Measurements from ENCODE around the gene B3GNT5. TPM values are rescaled to one million over a fixed set of nuclear protein-coding genes. Genes with fewer than 3 reads are reported as not detected.

Gene B3GNT5
- total and polyA plus RNA-seq, 2 donors (not counting 3 experiments of a cell fraction or from before 2014, with no cell fraction given) = 4.1 to 25.6 TPM

DNA sequence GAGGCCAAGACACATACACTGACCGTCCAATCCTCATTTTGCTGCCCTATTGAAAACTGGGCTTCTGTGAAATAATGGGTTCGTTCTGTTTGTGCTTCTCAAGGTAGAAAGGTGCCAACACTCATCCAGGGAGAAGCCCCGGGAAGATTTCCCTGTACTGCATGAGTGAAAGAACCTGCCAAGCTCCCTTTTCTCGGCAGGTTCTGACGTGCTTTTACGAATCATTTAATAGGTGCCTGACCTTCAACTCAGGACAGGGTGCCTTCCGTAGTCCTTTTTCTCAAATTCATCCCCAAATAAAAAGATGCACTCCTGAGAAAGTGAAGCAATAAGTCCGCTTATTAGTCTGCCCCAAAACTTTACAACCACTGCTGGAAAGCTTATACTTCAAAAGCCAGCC lies 64.2 kb downstream of the B3GNT5 start:
- Histone ChIP-seq H3K9me3 (replicated peaks; ENCODE audit: control insufficient read depth, insufficient read depth, low read length) (no peaks in the 10 kb centered on the region), H3K4me2 (ENCODE audit: insufficient read depth, low read length) (no peak overlapping the region), H2AFZ (ENCODE audit: low read depth, low read length) (no peak overlapping the region), H4K20me1 (replicated peaks; ENCODE audit: control insufficient read depth, extremely low read depth, insufficient read depth, low read length) (no peaks in the 10 kb centered on the region), H3K4me1 (ENCODE audit: control insufficient read depth, extremely low read depth, insufficient read depth, low read length) (no peaks in the 10 kb centered on the region), H3K9ac (replicated peaks; ENCODE audit: extremely low read depth, insufficient read depth, low read length) (no peak overlapping the region), H3K36me3 (ENCODE audit: control insufficient read depth in 2 of 2, extremely low read depth in 1 of 2, insufficient read depth in 2 of 2, low read length in 2 of 2) (no peaks in the 10 kb centered on the region), H3K79me2 (ENCODE audit: control insufficient read depth, insufficient read depth, low read length) (no peaks in the 10 kb centered on the region), H3K4me3 (replicated peaks in 1 of 3; ENCODE audit: insufficient read depth in 1 of 3, low read depth in 1 of 3, low read length in 3 of 3) (no peak overlapping the region), H3K27me3 (ENCODE audit: control insufficient read depth in 2 of 2, insufficient read depth in 2 of 2, low read length in 2 of 2) (no peaks in the 10 kb centered on the region), H3K9me1 (replicated peaks; ENCODE audit: control insufficient read depth, extremely low read depth, insufficient read depth, low read length) (no peaks in the 10 kb centered on the region), H3K27ac (ENCODE audit: insufficient read depth, low read depth, low read length) (no peak overlapping the region)
- no peak for DNase-seq (ENCODE audit: low read depth, low spot score)
- intact Hi-C loops (cut with micrococcal nuclease) (no loop called here), dilution Hi-C loops (cut with MboI; ENCODE audit: extremely low pct_ligation_motif_present, low sequenced_read_pairs) (no loop called here)
- no peak for FAIRE-seq
- BruUV-seq (replicated peaks) = no TSS peak
- POLR2A ChIA-PET = no interaction called here
- CTCF ChIA-PET = interaction anchor here (1.4 kb wide), 1 partner anchor 133 kb away, joined by 5 read pairs; no protein-coding TSS in a partner anchor
- TF ChIP-seq EZH2 (IDR thresholded peaks at IDR 0.05; ENCODE audit: borderline replicate concordance, low read depth, low read length, severe bottlenecking) (no peak), POLR2A (IDR thresholded peaks at IDR 0.05; ENCODE audit: low read depth, low read length) (no peak), POLR2AphosphoS5 (IDR thresholded peaks at IDR 0.05; ENCODE audit: insufficient read depth, low read depth, low read length) (no peak), JUN (IDR thresholded peaks at IDR 0.05; ENCODE audit: borderline replicate concordance, insufficient read depth, insufficient read length, low read depth) (no peak), MYC (IDR thresholded peaks at IDR 0.05; ENCODE audit: low read depth, low read length) (no peak), GATA2 (IDR thresholded peaks at IDR 0.05; ENCODE audit: insufficient read depth, insufficient read length, low read depth, low read length) (no peak), FOS (IDR thresholded peaks at IDR 0.05; ENCODE audit: borderline replicate concordance, insufficient read depth, low read length) (no peak)
- TF ChIP-seq, protein P1, sequence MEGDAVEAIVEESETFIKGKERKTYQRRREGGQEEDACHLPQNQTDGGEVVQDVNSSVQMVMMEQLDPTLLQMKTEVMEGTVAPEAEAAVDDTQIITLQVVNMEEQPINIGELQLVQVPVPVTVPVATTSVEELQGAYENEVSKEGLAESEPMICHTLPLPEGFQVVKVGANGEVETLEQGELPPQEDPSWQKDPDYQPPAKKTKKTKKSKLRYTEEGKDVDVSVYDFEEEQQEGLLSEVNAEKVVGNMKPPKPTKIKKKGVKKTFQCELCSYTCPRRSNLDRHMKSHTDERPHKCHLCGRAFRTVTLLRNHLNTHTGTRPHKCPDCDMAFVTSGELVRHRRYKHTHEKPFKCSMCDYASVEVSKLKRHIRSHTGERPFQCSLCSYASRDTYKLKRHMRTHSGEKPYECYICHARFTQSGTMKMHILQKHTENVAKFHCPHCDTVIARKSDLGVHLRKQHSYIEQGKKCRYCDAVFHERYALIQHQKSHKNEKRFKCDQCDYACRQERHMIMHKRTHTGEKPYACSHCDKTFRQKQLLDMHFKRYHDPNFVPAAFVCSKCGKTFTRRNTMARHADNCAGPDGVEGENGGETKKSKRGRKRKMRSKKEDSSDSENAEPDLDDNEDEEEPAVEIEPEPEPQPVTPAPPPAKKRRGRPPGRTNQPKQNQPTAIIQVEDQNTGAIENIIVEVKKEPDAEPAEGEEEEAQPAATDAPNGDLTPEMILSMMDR (IDR thresholded peaks at IDR 0.05; ENCODE audit: extremely low read depth in 1 of 2, insufficient read depth in 1 of 2, low read depth in 1 of 2, low read length in 2 of 2) = no peak
- TF ChIP-seq, protein P2, sequence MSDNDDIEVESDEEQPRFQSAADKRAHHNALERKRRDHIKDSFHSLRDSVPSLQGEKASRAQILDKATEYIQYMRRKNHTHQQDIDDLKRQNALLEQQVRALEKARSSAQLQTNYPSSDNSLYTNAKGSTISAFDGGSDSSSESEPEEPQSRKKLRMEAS (IDR thresholded peaks at IDR 0.05; ENCODE audit: insufficient read depth, insufficient read length) = no peak
